ENCODE data around the gene PTN. TPM values are rescaled to one million over a fixed set of nuclear protein-coding genes. Genes with fewer than 3 reads are reported as not detected.
"Not testable (repeated sequence)": the region's sequence is repeated elsewhere in the genome, so short reads cannot be mapped to it uniquely, and the experiment has no call there.

PTN gene
- total RNA-seq, 2 donors from 2014 or later = 4.0 to 4.8 TPM

GRCh38 chr7:137282043-137282442 is 61.5 kb downstream of the PTN start:
- intact Hi-C loops (cut with DNase I) = no loop called here
- no peak for DNase-seq (ENCODE audit: low spot score)

GRCh38 chr7:137276189-137276588 is 67.3 kb downstream of the PTN start:
- intact Hi-C loops (cut with DNase I) = no loop called here
- DNase-seq (ENCODE audit: low spot score) = no peak

- intact Hi-C loops (cut with DNase I) = no loop called here
These were observed 71.3 kb downstream of the PTN start for GRCh38 chr7:137272249-137272648.

GRCh38 chr7:137269240-137269639 is 74.3 kb downstream of the PTN start:
- DNase-seq (ENCODE audit: low spot score) = no peak
- intact Hi-C loops (cut with DNase I) = no loop called here

More at GRCh38 chr7:137272249-137272648, 71.3 kb downstream of the PTN start:
- DNase-seq (ENCODE audit: low spot score) = no peak

- intact Hi-C loops (cut with DNase I); DNase-seq (ENCODE audit: low spot score): not testable (repeated sequence)
These were observed 75.3 kb downstream of the PTN start for GRCh38 chr7:137268001-137268865.

GRCh38 chr7:137266764-137267163 is 76.8 kb downstream of the PTN start:
- intact Hi-C loops (cut with DNase I) = no loop called here

GRCh38 chr7:137265480-137265879 is 78.1 kb downstream of the PTN start:
- intact Hi-C loops (cut with DNase I); DNase-seq (ENCODE audit: low spot score): not testable (repeated sequence)

More at GRCh38 chr7:137266764-137267163, 76.8 kb downstream of the PTN start:
- no peak for DNase-seq (ENCODE audit: low spot score)

- no peak for DNase-seq (ENCODE audit: low spot score)
- intact Hi-C loops (cut with DNase I) = no loop called here
These were observed 80.9 kb downstream of the PTN start for GRCh38 chr7:137262599-137262998.

- intact Hi-C loops (cut with DNase I) = no loop called here
- DNase-seq (ENCODE audit: low spot score) = no peak
These were observed 85.0 kb downstream of the PTN start for GRCh38 chr7:137258552-137258951.

GRCh38 chr7:137254766-137255165 is 88.8 kb downstream of the PTN start:
- no peak for DNase-seq (ENCODE audit: low spot score)
- intact Hi-C loops (cut with DNase I) = no loop called here

- DNase-seq (ENCODE audit: low spot score) = no peak
These were observed 97.6 kb downstream of the PTN start for GRCh38 chr7:137245890-137246289.

GRCh38 chr7:137245186-137245585 is 98.3 kb downstream of the PTN start:
- DNase-seq (ENCODE audit: low spot score) = no peak
- intact Hi-C loops (cut with DNase I) = loop anchor here in 1 of 2 donors (2.0 kb wide), 1 partner anchor 24 kb away; no protein-coding TSS in a partner anchor

More at GRCh38 chr7:137245890-137246289, 97.6 kb downstream of the PTN start:
- intact Hi-C loops (cut with DNase I) = loop anchor here in 1 of 2 donors (2.0 kb wide), 1 partner anchor 25 kb away; no protein-coding TSS in a partner anchor

- no peak for DNase-seq (ENCODE audit: low spot score)
- intact Hi-C loops (cut with DNase I) = loop anchor here in 1 of 2 donors (2.0 kb wide), 1 partner anchor 23 kb away; no protein-coding TSS in a partner anchor
These were observed 99.8 kb downstream of the PTN start for GRCh38 chr7:137243741-137244140.

- intact Hi-C loops (cut with DNase I) = no loop called here
- no peak for DNase-seq (ENCODE audit: low spot score)
These were observed 100.9 kb downstream of the PTN start for GRCh38 chr7:137242616-137243015.

- DNase-seq (ENCODE audit: low spot score) = no peak
- intact Hi-C loops (cut with DNase I) = no loop called here
These were observed 101.7 kb downstream of the PTN start for GRCh38 chr7:137241655-137242360.

- DNase-seq (ENCODE audit: low spot score); intact Hi-C loops (cut with DNase I): not testable (repeated sequence)
These were observed 104.3 kb downstream of the PTN start for GRCh38 chr7:137239186-137239585.

GRCh38 chr7:137235434-137235833 is 108.1 kb downstream of the PTN start:
- intact Hi-C loops (cut with DNase I) = no loop called here
- no peak for DNase-seq (ENCODE audit: low spot score)

- intact Hi-C loops (cut with DNase I) = no loop called here
- DNase-seq (ENCODE audit: low spot score) = no peak
These were observed 112.4 kb downstream of the PTN start for GRCh38 chr7:137231167-137231566.

GRCh38 chr7:137221467-137221866 is 122.1 kb downstream of the PTN start:
- DNase-seq (ENCODE audit: low spot score) = no peak
- intact Hi-C loops (cut with DNase I) = loop anchor here in 1 of 2 donors (2.0 kb wide), 1 partner anchor 23 kb away; no protein-coding TSS in a partner anchor

GRCh38 chr7:137213744-137214143 is 129.8 kb downstream of the PTN start:
- no peak for DNase-seq (ENCODE audit: low spot score)
- intact Hi-C loops (cut with DNase I) = no loop called here

Measured in posterior vena cava (tissue), 2 donors.